Vagina (tissue), 2 donors: ENCODE measurements around the gene SLC17A2. TPM values are rescaled to one million over a fixed set of nuclear protein-coding genes. Genes with fewer than 3 reads are reported as not detected.
"Not testable (repeated sequence)": the region's sequence is repeated elsewhere in the genome, so short reads cannot be mapped to it uniquely, and the experiment has no call there.

Experiments used
- DNase-seq, 2 donors: peaks; one replicate each; pipeline ENCODE4 v3.0.0-alpha.2; 2017; ENCODE audit errors: extremely low spot score in 2 of 2
- H3K27ac ChIP-seq: fragments of 200-600 bp; sonication (generic); one replicate; pipeline ENCODE4 v1.5.1; 2019
- H3K27me3 ChIP-seq: fragments of 200-600 bp; sonication (generic); one replicate; pipeline ENCODE4 v1.5.1; 2019
- H3K36me3 ChIP-seq, 2 donors: fragments of 200-600 bp; sonication (generic); one replicate each; pipeline ENCODE4 v1.5.1; 2017 to 2019
- H3K4me1 ChIP-seq: fragments of 200-600 bp; sonication (generic); one replicate; pipeline ENCODE4 v1.5.1; 2019
- H3K4me3 ChIP-seq, 2 donors: fragments of 200-600 bp; sonication (generic); 1 replicate in 1 of 2; 2 replicates in 1 of 2; pipeline ENCODE4 v1.5.1; 2016 to 2019
- H3K9me3 ChIP-seq: fragments of 200-600 bp; sonication (generic); one replicate; pipeline ENCODE4 v1.5.1; 2019
- POLR2A ChIP-seq, 2 donors: fragments of 450-650 bp; IDR thresholded peaks; one replicate each; pipeline ENCODE4 v1.6.1; 2017; ENCODE audit warnings: antibody characterized with exemption in 2 of 2, mild to moderate bottlenecking in 2 of 2, moderate library complexity in 2 of 2
- POLR2AphosphoS5 ChIP-seq, 2 donors: sonication (generic); formaldehyde crosslinking; IDR thresholded peaks; one replicate each; pipeline ENCODE4 v1.9.0; 2017; ENCODE audit warnings: antibody characterized with exemption in 2 of 2, mild to moderate bottlenecking in 2 of 2, low read depth in 1 of 2; ENCODE audit not compliant: insufficient read depth in 1 of 2
- intact Hi-C: fragments of 100-400 bp; cut with DNase I; formaldehyde crosslinking; loops from one replicate; pipeline ENCODE4 v1.15.1; 2023
- total RNA-seq: library from RNA; depleted of rRNA; stranded (reverse); fragments of >200 nt; gene quantifications from one replicate; pipeline ENCODE4 v1.2.3, GENCODE V29; 2016
- TF ChIP-seq, protein P1 (sequence below), 3 experiments: fragments of 450-650 bp in 2 of 3; fragments of 200-600 bp in 1 of 3; sonication (generic) in 1 of 3; IDR thresholded peaks; one replicate each; pipeline ENCODE4 v1.5.1; 2017 to 2019; ENCODE audit warnings: antibody characterized with exemption in 3 of 3, mild to moderate bottlenecking in 2 of 3, moderate library complexity in 2 of 3

SLC17A2 gene
- total RNA-seq, 1 donor from 2014 or later: not detected

DNA sequence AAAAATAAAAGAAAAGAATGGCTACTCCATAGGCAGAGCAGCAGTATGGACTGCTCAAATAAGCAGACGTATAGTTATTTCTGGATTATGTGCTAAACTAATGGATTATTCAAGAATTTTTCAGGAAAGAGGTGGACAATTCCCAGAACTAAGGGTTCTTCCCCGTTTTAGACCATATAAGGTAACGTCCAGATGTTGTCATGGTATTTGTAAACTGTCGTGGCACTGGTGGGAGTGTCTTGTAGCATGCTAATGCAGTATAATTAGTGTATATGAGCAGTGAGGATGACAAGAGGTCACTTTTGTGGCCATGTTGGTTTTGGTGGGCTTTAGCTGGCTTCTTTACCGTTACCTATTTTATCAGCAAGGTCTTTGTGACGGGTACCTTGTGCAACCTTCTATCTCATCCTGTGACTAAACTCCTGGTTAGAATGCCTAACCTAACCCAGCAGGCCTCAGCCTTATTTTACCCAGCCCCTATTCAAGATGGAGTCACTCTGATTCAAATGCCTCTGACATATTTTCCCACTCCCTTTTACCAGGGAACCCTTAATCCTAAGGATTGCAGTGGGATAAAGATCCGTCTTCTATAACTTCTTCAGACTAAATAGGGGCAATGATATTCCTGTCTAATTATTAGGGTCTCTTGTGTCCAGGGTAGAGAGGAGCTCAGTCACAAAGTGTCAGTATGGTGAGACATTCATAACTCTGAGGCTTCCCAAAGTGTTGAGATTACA lies 21.0 kb upstream of the SLC17A2 start:
- H3K27ac ChIP-seq: no peak overlapping the region
- TF ChIP-seq POLR2AphosphoS5 (IDR thresholded peaks at IDR 0.05; ENCODE audit: insufficient read depth in 1 of 2, low read depth in 1 of 2): no peak
- TF ChIP-seq, protein P1, sequence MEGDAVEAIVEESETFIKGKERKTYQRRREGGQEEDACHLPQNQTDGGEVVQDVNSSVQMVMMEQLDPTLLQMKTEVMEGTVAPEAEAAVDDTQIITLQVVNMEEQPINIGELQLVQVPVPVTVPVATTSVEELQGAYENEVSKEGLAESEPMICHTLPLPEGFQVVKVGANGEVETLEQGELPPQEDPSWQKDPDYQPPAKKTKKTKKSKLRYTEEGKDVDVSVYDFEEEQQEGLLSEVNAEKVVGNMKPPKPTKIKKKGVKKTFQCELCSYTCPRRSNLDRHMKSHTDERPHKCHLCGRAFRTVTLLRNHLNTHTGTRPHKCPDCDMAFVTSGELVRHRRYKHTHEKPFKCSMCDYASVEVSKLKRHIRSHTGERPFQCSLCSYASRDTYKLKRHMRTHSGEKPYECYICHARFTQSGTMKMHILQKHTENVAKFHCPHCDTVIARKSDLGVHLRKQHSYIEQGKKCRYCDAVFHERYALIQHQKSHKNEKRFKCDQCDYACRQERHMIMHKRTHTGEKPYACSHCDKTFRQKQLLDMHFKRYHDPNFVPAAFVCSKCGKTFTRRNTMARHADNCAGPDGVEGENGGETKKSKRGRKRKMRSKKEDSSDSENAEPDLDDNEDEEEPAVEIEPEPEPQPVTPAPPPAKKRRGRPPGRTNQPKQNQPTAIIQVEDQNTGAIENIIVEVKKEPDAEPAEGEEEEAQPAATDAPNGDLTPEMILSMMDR (IDR thresholded peaks at IDR 0.05): no peak
- no peak for TF ChIP-seq POLR2A (IDR thresholded peaks at IDR 0.05)
- H3K4me1 ChIP-seq: no peaks in the 10 kb centered on the region
- H3K9me3 ChIP-seq: no peaks in the 10 kb centered on the region
- no peaks in the 10 kb centered on the region for H3K27me3 ChIP-seq
- no peak overlapping the region for H3K4me3 ChIP-seq
- no peaks in the 10 kb centered on the region for H3K36me3 ChIP-seq
- intact Hi-C loops: no loop called here
- DNase-seq: no peak

DNA sequence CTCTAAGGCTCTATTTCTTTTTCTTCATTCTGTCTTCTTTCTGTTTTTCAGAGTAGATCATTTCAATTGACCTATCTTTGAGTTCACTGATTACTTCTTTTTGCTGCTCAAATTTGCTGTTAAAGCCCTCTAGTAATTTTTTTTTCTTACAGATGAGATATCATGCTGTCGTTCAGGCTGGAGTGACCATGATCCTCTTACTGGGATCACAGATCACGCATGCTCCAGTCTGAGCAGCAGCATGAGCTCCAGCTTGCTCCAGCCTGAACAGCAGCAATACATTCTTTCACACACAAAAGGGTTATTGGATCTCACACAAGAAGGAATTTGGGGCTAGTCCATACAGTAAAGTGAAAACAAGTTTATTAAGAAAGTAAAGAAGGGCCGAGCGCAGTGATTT lies 19.8 kb upstream of the SLC17A2 start:
- Histone ChIP-seq H3K27me3 (no peaks in the 10 kb centered on the region), H3K4me3 (no peak overlapping the region), H3K36me3 (no peaks in the 10 kb centered on the region), H3K9me3 (no peaks in the 10 kb centered on the region), H3K27ac (no peak overlapping the region), H3K4me1 (no peaks in the 10 kb centered on the region)
- intact Hi-C loops: no loop called here
- TF ChIP-seq POLR2A (IDR thresholded peaks at IDR 0.05) (no peak), POLR2AphosphoS5 (IDR thresholded peaks at IDR 0.05; ENCODE audit: insufficient read depth in 1 of 2, low read depth in 1 of 2) (no peak)
- TF ChIP-seq, protein P1 (IDR thresholded peaks at IDR 0.05): no peak
- DNase-seq: no peak

DNA sequence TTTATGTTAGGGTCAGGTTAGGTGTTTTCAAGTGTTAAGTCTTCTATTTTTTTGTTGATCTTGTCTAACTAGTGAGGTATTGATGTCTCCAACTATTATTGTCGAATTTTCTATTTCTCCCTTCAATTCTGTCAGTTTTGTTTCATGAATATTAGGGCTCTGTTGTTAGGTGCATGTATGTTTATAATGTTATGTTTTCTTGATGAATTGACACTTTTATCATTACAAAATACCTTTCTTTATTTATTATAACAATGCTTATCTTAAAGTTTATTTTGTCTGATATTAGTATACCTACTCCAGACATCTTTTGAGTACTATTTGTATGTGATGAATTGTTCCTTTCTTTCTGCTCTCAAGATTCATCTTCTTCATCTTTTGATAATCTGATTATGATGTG lies 19.2 kb upstream of the SLC17A2 start:
- Histone ChIP-seq H3K9me3 (no peaks in the 10 kb centered on the region), H3K27ac (no peak overlapping the region), H3K4me3 (no peak overlapping the region), H3K27me3 (no peaks in the 10 kb centered on the region), H3K4me1 (no peaks in the 10 kb centered on the region), H3K36me3 (no peaks in the 10 kb centered on the region)
- intact Hi-C loops: no loop called here
- no peak for DNase-seq
- TF ChIP-seq, protein P1 (IDR thresholded peaks at IDR 0.05): no peak
- TF ChIP-seq POLR2AphosphoS5 (IDR thresholded peaks at IDR 0.05; ENCODE audit: insufficient read depth in 1 of 2, low read depth in 1 of 2) (no peak), POLR2A (IDR thresholded peaks at IDR 0.05) (no peak)

DNA sequence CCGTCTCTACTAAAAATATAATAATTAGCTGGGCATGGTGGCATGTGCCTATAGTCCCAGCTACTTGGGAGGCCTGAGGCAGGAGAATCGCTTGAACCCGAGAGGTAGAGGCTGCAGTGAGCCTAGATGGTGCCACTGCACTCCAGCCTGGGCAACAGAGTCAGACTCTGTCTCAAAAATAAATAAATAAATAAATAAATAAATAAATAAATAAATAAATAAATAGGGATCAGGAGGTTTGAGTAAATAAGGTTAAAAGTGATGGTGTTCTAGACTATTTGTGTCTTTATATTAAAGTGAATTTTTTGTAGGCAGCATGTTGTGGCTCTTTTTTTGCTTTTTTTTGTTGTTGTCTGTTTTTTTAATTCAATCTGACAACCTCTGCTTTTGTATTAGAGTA lies 17.0 kb upstream of the SLC17A2 start:
- DNase-seq, H3K27me3 ChIP-seq, H3K27ac ChIP-seq, H3K9me3 ChIP-seq, H3K4me1 ChIP-seq, intact Hi-C loops, H3K4me3 ChIP-seq, H3K36me3 ChIP-seq: not testable (repeated sequence)

DNA sequence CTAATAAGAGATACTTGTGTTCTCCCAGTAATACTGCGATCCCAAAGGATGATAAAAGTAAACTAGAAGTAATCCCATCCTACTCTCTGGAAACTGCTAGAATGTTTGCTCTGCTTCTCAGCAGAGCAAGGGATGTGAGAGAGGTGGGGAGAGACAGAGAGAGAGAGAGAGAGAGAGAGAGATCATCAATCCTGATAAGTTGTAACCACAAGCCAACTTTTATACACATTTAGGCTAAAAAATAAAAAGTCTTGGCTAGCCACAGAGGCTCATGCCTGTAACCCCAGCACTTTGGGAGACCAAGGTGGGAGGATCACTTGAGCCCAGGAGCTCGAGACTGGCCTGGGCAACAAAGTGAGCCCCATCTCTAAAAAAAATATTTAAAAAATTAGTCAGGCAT lies 16.1 kb upstream of the SLC17A2 start:
- intact Hi-C loops: no loop called here
- Histone ChIP-seq H3K4me3 (no peak overlapping the region), H3K27me3 (no peaks in the 10 kb centered on the region), H3K27ac (no peak overlapping the region), H3K4me1 (no peaks in the 10 kb centered on the region), H3K9me3 (no peaks in the 10 kb centered on the region), H3K36me3 (no peaks in the 10 kb centered on the region)
- TF ChIP-seq, protein P1 (IDR thresholded peaks at IDR 0.05): no peak
- no peak for TF ChIP-seq POLR2AphosphoS5 (IDR thresholded peaks at IDR 0.05; ENCODE audit: insufficient read depth in 1 of 2, low read depth in 1 of 2)
- no peak for TF ChIP-seq POLR2A (IDR thresholded peaks at IDR 0.05)
- no peak for DNase-seq

DNA sequence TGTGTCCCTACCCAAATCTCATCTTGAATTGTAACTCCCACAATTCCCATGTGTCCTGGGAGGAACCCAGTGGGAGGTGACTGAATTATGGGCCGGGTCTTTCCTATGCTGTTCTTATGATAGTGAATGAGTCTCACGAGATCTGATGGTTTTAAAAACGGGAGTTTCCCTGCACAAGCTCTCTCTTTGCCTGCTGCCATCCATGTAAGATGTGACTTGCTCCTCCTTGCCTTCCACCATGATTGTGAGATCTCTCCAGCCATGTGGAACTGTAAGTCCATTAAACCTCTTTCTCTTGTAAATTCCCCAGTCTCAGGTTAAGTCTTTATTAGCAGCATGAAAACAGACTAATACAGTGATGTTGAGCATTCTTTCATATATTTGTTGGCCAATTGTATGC lies 15.2 kb upstream of the SLC17A2 start:
- H3K27me3 ChIP-seq, H3K9me3 ChIP-seq, H3K4me1 ChIP-seq, H3K36me3 ChIP-seq, H3K27ac ChIP-seq, H3K4me3 ChIP-seq, DNase-seq, intact Hi-C loops: not testable (repeated sequence)
